HG03139 (cell line): ENCODE measurements around the gene PAQR4.

Experiments used
- ATAC-seq: cut with Tn5 transposase; IDR thresholded peaks from one replicate; pipeline ENCODE4 v1.9.1; 2021; ENCODE audit not compliant: unreplicated experiment

PAQR4 gene

GRCh38 chr16:3003582-3004270, 34.6 kb downstream of the PAQR4 start:
- ATAC-seq: peak; percentile 90

DNA sequence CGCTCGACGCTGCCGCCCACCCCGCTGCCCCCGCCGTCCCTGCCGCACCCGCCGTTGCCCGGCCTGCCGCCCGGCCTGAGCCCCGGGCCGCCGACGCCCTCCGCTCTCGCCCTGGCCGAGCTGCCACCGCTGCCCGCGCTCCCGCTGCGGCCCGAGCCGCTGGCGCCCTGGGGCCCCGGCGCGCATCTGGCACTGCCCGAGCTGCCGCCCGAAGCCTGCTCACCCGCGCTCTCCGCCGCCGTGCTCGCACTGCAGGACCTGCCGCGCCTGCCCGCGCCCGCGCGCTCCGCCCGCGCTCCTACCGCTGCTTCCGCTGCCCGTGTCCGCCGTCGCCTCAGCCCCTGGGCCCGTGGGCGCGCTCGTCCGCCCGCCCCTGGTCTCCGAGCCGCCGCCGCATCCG, 35.2 kb downstream of the PAQR4 start:
- peak; percentile 4 for ATAC-seq

DNA sequence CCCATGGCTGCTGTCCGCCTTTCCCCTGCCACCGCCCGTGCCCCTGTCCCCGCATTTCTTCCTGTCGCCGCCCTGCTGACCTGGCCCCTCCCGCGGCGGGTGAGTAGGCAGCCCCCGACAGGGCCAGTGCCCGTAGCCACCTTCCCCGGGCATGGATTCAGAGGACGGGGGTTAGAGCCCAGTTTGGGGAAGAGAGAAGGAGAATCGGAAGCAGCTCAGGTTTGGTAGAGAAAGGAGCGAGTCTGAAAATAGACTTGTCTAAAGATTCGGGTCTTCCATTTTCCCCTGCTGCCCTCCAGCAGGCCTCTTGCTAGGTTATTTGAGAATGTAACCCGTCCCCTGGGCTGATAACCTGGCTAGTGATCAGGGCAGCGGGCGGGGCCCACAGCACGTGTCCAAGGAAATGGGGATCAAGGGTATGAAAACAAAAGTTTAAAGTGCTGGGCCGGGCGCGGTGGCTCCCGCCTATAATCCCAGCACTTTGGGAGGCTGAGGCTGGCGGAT, 35.7 kb downstream of the PAQR4 start:
- ATAC-seq: no peak

DNA sequence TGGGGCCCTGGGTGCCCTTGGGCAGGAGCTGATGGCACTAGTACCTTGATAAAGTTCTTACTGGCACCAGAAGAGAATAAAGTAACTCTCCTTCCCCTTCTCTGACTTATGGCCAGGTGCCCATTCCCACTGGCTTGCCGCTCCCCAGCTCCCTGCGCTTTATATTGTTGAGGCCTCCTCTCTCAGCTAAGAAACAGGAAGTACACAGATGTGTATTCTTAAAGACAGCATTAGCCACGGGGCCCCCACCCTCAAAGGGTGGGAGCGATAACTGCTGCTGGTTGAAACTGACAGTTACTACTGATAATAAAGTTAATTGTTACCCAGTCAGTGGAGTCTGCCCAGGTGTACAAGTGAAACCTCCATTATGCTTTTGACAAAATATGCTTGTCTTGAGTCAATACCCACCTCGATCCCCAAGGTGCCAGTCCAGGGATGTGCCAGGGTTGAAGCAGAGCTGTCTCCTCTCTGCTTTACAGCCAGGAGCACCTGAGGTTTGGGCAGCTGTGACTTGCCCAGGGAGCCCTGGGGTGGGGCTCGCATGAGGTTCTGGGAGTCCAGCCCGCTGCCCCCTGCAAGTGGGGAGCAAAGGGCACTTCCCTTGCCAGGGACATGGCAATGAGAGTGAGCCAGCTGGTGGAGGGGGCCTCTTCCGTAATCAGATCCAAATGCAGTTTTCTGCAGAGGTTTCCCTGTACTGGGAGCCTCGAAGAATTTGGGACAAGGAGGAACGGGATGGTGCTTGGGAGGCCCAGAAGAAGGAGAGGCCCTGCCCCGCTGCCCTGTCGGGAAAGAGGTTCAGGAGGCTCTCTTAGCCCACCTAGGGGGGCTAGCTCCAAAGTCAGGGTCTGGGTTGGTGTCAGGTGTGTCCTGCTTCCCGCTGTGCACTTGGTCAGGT, 38.2 kb downstream of the PAQR4 start:
- ATAC-seq: no peak

- ATAC-seq: no peak
Measured at GRCh38 chr16:3007957-3008689, 39.0 kb downstream of the PAQR4 start.

- ATAC-seq: no peak
Measured at GRCh38 chr16:3008690-3009037, 39.5 kb downstream of the PAQR4 start.

- no peak for ATAC-seq
Measured at GRCh38 chr16:3009568-3010390, 40.6 kb downstream of the PAQR4 start.

DNA sequence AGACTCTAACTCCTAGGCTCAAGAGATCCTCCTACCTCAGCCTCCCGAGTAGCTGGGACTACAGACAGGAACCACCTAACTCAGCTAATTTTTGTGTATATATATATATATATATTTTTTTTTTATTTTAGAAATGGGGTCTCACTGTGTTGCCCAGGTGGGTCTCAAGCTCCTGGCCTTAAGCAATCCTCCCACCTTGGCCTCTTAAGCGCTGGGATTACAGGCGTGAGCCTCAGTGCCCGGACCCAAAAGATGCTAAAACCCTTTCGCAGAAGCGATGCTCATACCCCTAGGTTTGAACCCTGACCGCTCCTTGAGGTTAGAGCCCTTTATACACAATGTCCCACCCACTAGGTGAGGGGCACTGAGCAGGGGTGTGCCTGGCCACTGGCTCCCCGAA, 41.4 kb downstream of the PAQR4 start:
- ATAC-seq: no peak

- ATAC-seq: no peak
Measured at GRCh38 chr16:3012246-3012645, 43.1 kb downstream of the PAQR4 start.

DNA sequence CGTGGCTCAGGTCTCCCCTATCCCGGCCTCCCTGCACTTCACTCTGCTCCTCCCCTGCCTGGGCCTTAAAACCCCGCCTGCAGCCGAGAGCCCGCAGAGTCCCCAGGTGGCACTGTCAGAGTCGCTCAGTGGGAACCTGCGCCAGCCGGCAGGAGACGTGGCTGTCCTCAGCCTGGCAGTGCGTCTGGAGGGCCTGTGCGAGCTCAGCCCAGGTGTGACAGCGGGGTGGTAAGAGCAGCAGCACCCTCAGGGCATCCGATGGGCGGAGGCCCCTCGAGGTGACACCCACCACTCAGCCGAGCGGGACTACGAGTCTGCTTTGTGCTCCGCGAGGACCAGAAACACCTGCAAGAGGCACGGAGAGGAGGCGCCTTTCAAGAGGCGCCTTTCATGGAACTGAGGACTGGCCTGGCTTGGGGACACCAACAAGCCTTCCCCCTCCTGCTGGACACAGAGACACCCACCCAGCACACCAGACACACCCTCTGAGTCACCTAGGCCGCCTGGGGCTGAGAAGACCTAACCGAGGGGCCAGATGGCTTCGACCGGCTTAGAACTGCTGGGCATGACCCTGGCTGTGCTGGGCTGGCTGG, 43.8 kb downstream of the PAQR4 start, which contains the start of gene CLDN9:
Gene CLDN9, plus strand, starts transcription at position 96 of the 593 bp plus-strand sequence. Its CDS starts 440 bp downstream, at position 536.
- no peak for ATAC-seq

DNA sequence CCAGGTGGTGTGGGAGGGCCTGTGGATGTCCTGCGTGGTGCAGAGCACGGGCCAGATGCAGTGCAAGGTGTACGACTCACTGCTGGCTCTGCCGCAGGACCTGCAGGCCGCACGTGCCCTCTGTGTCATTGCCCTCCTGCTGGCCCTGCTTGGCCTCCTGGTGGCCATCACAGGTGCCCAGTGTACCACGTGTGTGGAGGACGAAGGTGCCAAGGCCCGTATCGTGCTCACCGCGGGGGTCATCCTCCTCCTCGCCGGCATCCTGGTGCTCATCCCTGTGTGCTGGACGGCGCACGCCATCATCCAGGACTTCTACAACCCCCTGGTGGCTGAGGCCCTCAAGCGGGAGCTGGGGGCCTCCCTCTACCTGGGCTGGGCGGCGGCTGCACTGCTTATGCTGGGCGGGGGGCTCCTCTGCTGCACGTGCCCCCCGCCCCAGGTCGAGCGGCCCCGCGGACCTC, 44.4 kb downstream of the PAQR4 start:
- ATAC-seq: no peak

- no peak for ATAC-seq
Measured at GRCh38 chr16:3013998-3014690, 45.0 kb downstream of the PAQR4 start.

- ATAC-seq: no peak
Measured at GRCh38 chr16:3014971-3015370, 45.8 kb downstream of the PAQR4 start.

DNA sequence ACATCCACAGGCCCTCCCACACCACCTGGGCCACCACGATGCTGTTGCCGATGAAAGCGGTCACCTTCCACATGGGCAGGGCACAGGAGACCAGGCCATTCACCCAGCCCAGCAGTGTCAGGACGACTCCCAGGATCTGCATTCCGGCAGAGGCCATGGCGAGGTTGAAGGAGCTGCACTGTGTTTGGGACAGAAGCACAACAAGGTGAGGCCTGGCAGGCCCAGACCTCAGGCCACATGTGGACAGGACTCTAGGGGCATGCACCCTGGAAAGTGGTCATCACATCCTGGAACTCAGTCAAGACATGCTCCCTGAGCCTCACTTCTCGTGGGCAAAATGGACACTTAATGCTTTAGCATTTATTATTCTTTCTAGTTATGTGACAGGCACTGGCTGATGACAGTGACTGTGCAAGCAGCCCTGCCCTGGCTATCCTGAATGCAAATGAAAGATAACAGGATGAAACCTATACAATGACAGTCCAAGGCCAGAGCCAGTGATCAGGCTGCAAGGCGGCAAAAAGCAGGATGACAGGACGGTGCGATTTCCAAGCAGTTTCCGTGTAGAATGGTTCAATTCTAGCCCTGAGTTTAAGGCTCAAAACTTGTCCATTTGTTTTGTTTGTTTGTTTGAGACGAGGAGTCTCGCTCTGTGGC, 46.8 kb downstream of the PAQR4 start:
- no peak for ATAC-seq

- no peak for ATAC-seq
Measured at GRCh38 chr16:3017344-3017743, 48.2 kb downstream of the PAQR4 start.

- ATAC-seq: no peak
Measured at GRCh38 chr16:3017794-3018506, 48.8 kb downstream of the PAQR4 start, which contains the start of gene CLDN6. TSS of gene CLDN6 (minus strand) at chr16:3018183. CDS start at chr16:3016021, 2,162 bp downstream.

GRCh38 chr16:3019594-3020246, 50.6 kb downstream of the PAQR4 start:
- no peak for ATAC-seq

- no peak for ATAC-seq
Measured at GRCh38 chr16:3020247-3020603, 51.1 kb downstream of the PAQR4 start, which contains the start of gene TNFRSF12A. TSS of gene TNFRSF12A (plus strand) at chr16:3020368. CDS start at chr16:3020398, 30 bp downstream.
